Activated CD8-positive, alpha-beta memory T cell treated with anti-CD3 and anti-CD28 coated beads, Interleukin-2, amount 50 U/mL, for 1 hour (primary cell): ENCODE results near the gene RCL1.
A peak's percentile ranks its signal among the peaks of the same experiment; 100 is the strongest.
"Not testable (repeated sequence)": the region's sequence is repeated elsewhere in the genome, so short reads cannot be mapped to it uniquely, and the experiment has no call there.

Experiments
- DNase-seq: peaks from one replicate; pipeline ENCODE4 v3.0.0-alpha.2; 2020; ENCODE audit errors: extremely low read depth

RCL1 gene, protein sequence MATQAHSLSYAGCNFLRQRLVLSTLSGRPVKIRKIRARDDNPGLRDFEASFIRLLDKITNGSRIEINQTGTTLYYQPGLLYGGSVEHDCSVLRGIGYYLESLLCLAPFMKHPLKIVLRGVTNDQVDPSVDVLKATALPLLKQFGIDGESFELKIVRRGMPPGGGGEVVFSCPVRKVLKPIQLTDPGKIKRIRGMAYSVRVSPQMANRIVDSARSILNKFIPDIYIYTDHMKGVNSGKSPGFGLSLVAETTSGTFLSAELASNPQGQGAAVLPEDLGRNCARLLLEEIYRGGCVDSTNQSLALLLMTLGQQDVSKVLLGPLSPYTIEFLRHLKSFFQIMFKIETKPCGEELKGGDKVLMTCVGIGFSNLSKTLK

DNA sequence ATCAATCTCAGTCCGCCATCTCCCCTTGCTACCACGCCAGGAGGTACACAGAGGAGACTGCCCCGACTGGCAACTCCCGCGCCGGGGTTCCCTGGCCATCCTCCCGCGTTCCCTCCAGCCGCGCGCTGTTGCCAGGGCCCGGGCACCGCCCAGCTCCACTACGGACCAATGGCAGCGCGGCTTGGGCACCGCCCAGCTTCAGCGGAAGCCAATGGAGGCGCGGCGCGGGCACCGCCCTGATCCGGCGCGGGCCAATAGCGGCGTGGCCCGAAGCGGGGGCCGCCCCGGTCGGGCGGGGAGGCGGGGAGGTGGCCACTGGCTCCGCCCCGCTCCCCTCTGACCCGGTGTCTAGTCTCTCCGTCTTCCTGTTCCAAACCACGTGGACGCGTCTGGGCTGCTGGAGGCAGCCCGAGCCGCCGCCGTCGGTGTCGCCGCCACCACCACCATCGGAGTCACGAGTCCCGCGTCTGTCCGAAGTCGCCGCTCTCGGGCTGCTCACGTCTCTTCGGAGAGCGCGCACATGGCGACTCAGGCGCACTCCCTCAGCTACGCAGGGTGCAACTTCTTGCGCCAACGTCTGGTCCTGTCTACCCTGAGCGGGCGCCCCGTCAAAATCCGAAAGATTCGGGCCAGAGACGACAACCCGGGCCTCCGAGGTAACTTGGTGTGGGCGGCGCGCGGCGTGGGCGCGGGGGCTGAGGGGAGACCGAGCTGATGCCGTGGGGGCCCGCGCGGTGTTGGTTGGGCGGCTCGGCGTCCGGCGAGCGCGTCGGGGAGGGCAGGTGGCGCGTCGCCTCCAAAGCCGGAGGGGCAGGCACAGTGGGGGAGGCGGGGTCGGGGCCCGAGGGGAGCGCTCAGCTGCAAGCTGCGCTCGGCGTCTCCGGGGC lies at the start of gene RCL1:
Gene RCL1, plus strand, starts transcription at position 373 of the 887 bp plus-strand sequence. Its CDS starts 148 bp downstream, at position 521.
- DNase-seq: peak; percentile 84

- DNase-seq: no peak
Measured at GRCh38 chr9:4743131-4743875, 49.4 kb upstream of the RCL1 start.

DNA sequence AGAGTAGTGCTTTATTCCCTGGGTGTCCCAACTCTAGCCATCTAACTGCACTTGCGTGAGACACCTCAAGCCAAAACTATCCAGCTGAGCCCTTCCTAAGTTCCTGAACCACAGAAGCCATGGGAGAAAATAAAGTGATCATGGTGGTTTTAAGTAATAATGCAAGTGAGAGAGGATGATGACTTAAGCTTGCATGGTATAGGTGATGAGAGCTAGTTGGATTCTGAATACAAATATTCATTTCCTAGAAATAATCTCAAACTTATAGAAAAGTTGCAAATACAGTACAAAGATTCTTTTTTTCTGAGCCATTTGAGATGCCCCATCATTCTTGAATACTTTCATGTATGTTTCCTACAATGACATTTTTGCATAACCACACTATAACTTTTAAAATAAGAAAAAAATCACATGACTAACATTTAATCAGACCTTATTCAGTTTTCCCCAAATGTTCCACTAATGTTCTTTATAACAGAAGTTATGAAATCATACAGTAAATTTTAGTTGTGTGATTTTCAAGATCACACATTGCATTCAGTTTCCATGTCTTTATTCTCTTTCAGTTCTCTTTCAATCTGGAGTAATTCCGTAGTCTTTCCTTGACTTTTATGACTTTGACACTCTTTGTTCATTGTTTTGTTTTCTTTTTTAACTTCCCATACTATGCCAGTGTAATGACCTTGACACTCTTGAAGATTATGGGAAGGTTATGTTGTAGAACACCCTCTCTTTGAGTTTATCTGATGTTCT lies 46.3 kb upstream of the RCL1 start:
- DNase-seq: no peak

DNA sequence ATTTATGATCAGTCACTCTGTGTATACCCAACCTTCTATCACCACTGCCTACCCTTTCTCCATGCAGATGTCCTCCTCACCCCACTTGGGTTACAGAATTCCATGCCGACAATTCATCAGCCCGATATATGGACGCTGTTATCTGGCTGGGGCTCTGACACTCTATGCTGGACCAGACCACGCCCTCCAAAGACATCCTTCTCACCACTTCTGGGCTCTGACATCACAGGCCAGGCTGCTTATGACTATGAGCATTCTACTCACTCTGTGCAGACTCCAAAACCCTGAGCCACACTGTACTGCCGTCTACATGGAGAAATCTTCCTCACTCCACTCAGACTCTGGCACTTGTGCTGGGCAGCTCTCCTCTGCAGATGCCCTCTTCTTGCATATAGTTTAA lies 44.1 kb upstream of the RCL1 start:
- no peak for DNase-seq

- DNase-seq: no peak
Measured at GRCh38 chr9:4750023-4750673, 42.6 kb upstream of the RCL1 start.

- DNase-seq: not testable (repeated sequence)
Measured at GRCh38 chr9:4754530-4754929, 38.2 kb upstream of the RCL1 start.

DNA sequence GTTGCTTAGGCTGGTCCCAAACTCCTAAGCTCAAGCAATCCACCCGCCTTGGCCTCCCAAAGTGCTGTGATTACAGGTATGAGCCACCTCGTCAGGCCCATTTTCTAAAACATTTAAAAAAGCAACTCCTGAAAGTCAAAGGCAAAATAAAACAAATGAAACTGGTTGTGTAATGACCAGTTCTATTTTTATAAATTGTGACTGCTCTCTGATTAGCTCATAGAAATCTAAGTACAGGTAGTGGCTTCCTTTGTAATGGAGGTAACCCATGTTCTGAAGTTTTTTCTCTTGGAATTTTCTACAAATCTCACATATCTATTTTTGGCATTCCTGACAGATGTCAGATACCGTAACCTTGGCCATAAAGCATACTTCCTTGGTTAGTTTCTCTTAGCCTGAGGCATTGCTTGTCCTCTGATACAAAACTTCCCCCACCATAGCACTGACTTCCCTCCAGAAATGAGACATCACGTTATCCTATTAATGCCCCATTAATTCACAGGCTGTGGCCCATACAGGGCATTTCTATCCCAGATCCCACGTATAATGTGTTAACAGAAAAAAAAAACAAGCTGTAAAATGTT lies 37.6 kb upstream of the RCL1 start:
- no peak for DNase-seq

GRCh38 chr9:4756420-4756819 lies 36.3 kb upstream of the RCL1 start:
- DNase-seq: no peak

DNA sequence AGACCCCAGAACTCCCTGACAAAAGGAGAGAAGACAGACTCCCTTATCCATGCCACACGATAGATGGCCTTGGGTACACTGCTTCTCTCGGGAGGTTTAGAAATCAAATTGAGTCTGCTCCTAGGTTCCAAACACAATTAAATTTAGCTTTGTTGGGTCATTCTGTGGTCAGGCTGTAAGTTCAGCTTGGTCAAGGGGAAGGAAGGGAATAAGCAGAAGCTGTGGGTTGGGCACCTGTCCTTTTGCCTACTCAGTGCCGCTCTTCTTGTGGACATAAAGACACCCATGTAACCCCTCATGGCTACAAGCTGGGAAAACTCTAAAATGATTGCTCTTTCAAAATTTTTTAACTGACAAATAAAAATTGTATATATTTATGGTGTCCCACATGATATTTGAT lies 32.6 kb upstream of the RCL1 start:
- no peak for DNase-seq

GRCh38 chr9:4762108-4762885 lies 30.4 kb upstream of the RCL1 start:
- DNase-seq: peak; percentile 51

DNA sequence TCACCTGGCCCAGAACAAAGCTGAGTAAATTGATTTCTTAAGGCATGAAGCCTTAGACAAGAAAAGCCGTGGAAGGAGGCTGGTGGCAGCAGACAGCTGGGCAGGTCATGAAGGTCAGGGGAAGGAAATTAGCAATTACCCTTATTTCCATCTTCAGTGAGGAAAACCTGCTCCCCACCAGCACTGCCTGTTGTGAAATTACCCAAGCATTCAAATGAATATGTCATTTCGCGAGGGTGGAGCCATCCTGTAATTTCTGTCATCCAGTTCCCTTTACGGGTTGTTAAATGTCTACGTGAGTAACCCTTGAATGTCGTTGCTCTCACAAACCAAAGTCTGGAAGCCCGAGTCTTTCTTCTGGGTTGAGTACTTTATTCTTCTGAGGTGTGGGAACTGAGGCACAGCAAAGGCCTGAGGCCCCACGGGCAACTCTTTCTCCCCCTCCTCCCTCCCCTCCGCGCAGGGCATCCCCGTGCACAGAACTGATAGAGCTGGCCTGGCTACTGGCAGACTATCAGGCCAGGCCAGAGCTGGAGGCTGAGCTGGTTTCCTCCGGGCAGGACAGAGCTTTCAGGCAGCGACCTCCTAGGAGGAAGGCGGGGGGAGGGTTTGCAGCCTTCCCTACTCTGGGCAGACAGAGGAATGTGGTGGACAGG lies 29.7 kb upstream of the RCL1 start:
- DNase-seq: no peak

- DNase-seq: no peak
Measured at GRCh38 chr9:4764033-4764432, 28.7 kb upstream of the RCL1 start.

- DNase-seq: no peak
Measured at GRCh38 chr9:4768681-4769080, 24.1 kb upstream of the RCL1 start.

DNA sequence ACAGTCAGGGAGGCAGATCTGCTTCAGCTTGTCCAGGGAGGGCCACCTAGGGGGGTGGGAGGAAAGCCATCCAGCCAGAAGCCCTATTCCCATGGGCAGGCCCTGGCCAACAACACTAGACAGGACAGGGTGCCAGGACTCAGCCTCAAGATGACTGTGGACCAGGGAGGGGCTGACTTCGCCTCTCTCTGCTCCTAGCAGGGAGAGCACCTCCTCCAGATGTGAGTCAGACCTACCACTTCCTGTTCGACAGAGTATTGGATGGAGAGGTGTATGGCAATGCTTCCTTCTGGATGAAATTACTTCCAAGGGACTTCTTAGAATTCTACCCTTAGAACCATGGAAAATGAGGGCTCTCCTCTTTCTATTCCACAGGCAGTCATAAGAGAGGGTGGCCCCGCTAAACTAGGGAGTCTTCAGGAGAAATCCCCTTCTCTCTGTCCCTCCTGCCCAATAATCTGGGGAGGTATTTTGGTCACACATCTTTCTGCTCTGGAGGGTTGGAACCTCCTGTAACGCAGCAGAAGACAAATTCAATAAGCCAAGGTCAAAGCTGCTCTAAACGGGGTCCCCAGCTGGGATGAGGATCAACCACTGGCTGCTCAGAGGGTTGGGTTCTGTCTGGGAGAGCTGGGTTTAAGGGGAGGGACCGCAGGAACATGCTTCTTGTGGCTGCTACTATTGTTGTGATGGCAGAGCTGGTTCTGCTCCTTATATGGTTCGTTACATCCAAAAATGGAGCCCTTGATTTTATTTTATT lies 23.2 kb upstream of the RCL1 start:
- DNase-seq: no peak

DNA sequence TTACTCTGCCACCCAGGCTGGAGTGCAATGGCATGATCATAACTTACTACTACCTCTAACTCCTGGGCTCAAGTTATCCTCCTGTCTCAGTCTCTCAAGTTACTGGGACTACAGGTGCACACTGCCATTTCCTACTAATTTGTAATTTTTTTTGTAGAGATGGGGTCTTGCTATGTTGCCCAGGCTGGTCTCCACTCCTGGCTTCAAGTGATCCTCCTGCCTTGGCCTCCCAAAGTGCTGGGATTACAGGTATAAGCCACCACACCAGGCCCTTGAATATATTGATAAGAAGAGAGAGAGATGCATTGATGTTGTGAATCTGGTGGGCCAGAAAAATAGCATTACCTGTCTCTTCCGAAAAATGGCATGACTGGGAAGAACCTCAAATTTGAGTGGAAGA lies 21.0 kb upstream of the RCL1 start:
- no peak for DNase-seq

- DNase-seq: no peak
Measured at GRCh38 chr9:4774209-4774608, 18.5 kb upstream of the RCL1 start.

DNA sequence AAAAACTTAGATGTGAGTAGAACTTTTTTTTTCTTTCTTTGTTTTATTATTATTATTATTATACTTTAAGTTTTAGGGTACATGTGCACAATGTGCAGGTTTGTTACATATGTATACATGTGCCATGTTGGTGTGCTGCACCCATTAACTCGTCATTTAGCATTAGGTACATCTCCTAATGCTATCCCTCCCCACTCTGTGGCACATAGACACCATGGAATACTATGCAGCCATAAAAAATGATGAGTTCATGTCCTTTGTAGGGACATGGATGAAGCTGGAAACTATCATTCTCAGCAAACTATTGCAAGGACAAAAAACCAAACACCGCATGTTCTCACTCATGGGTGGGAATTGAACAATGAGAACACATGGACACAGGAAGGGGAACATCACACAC lies 17.8 kb upstream of the RCL1 start:
- DNase-seq: not testable (repeated sequence)

DNA sequence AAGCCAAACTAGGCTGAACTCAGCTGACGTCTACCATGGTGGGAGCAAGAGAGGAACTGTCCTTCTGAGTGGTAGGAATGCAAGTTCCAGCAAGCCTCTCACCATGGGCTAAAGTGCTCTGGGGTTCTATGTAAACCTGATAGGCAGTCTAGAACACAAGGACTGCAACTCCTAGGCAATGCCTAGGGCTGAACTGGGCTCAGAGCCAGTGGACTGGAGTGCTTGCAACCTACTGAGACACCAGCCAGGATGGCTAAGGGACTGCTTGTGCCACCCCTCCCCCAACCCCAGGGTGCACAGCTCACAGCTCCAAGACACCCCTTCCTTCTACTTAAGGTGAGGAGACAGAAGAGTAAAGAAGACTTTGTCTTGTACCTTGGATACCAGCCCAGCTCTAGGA lies 12.1 kb upstream of the RCL1 start:
- no peak for DNase-seq

DNA sequence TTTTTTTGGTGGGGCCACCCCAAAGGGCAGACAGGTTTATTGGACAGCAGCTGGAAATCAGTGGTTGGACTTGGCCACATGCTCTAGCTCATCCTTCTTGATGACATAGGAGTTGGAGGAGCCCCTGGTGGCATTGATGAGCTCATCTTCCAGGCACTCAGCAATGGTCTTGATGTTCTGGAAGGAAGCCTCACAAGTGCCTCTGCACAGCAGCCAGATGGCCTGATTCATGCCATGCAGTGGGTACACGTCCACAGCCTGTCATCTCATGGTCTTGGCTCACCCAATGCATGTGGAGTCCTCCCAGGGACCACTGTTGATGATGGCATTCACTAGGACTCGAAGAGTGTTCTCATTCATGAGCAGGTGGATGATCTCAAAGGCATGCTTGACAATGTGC lies 11.3 kb upstream of the RCL1 start:
- no peak for DNase-seq
